HG03571 (cell line): ENCODE data around the gene EIF3L.
A peak's percentile ranks its signal among the peaks of the same experiment; 100 is the strongest.

Experiments
- ATAC-seq: cut with Tn5 transposase; IDR thresholded peaks from one replicate; pipeline ENCODE4 v1.9.1; 2021; ENCODE audit not compliant: unreplicated experiment

Gene EIF3L

GRCh38 chr22:37904572-37905533 lies 55.6 kb downstream of the EIF3L start:
- no peak for ATAC-seq

DNA sequence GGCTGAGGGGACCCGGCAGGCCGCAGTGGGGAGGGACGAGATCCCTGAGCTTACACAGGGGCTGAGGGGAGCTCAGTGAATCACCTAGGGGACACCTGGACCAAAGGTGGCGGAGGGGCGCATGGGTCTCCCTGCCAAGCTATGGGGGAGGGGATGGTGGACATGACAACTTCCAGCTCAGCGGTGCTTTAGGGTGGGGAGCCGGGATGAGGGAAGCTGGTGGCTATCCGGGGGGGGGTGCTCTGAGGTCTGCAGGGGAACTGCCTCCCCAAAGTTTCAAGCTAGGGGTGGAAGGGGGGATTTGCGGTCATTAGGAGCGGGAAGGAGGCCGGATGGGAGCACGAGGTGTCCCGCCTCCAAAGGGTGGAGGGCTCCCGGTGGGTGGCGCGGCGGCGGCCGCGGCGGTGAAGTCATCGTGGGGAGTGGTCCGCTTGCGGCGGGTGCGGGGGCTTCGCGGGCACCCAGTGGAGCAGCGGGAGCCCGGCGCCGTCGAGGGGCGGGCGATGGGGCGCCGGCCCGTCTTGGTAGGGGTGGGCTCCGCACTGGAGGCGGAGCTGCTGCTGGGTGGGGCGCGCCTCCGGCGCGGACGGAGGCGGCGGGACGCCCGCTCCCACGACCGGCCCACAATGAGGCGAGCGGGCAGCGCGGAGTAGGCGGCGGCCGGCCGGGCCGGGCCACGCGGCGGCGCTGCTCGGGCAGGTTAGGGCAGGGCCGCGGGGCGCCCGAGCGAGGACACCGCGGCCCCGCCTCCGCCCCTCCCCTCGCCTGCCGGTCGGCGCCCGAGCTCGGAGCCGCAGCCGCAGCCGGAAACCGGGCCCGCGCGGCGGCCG lies 56.5 kb downstream of the EIF3L start, which contains the start of gene MICALL1:
Gene MICALL1, plus strand, starts transcription at position 764 of the 830 bp plus-strand sequence. CDS start 126 bp downstream, outside the sequence.
- peak; percentile 70 for ATAC-seq

- ATAC-seq = no peak
Measured at GRCh38 chr22:37906364-37907008, 57.3 kb downstream of the EIF3L start.

- ATAC-seq = no peak
Measured at GRCh38 chr22:37907036-37907954, 58.1 kb downstream of the EIF3L start.

GRCh38 chr22:37909766-37910165 lies 60.5 kb downstream of the EIF3L start:
- ATAC-seq = no peak

GRCh38 chr22:37910890-37911672 lies 61.9 kb downstream of the EIF3L start:
- ATAC-seq = no peak

DNA sequence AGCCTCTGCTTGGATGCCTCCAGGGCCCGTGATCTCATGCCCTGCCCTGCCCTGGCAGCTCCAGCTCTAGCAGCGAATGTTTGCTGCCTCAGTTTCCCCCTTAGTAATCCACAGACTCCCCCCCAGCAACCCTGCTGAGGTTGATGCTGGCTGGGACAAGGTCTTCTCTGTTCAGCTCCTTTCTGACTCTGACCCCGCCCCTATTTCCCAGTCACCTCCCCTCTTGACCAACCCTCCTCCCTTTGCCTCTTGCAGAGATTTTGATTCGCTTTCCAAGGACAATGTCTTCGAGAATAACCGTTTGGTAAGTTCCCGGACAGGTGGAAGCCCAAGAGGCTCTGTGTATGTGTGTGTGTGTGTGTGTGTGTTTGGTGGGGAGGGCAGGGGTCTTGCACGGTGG lies 62.5 kb downstream of the EIF3L start:
- no peak for ATAC-seq

DNA sequence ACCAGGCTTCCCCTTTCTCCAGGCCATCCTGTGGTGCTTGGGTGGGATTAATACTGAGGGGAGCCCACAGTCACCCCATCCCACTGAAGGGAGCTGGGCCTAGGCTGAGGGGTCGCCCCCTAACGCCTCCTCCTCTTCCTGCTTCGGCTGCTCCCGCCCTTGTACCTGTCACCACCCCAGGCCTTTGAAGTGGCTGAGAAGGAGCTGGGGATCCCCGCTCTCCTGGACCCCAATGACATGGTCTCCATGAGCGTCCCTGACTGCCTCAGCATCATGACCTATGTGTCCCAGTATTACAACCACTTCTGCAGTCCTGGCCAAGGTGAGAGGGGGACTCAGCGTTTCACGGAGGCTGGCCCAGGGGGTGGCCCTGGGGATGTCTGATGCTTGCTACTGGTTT lies 63.0 kb downstream of the EIF3L start:
- no peak for ATAC-seq

- no peak for ATAC-seq
Measured at GRCh38 chr22:37913233-37913721, 64.1 kb downstream of the EIF3L start.

DNA sequence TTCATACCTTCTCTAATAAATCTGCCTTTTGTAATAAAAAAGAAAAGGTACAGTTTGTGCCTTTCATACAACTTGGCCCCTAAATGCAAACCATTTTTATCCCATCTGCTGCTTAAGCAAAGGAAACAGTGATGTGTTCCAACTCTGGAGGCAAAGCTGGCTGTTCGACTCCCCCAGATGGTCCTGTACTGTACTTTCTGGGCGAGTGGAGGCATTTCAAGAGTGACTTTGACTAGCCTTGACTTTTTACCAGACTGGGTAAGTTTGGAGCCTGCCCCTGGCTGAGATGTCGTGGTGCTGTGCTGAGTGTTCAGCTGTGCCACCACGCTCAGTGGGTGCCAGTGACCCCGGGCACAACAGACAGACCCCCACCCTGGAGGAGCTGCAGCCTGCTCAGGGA lies 67.1 kb downstream of the EIF3L start:
- ATAC-seq = no peak

GRCh38 chr22:37917874-37918548 lies 68.8 kb downstream of the EIF3L start:
- ATAC-seq = no peak

DNA sequence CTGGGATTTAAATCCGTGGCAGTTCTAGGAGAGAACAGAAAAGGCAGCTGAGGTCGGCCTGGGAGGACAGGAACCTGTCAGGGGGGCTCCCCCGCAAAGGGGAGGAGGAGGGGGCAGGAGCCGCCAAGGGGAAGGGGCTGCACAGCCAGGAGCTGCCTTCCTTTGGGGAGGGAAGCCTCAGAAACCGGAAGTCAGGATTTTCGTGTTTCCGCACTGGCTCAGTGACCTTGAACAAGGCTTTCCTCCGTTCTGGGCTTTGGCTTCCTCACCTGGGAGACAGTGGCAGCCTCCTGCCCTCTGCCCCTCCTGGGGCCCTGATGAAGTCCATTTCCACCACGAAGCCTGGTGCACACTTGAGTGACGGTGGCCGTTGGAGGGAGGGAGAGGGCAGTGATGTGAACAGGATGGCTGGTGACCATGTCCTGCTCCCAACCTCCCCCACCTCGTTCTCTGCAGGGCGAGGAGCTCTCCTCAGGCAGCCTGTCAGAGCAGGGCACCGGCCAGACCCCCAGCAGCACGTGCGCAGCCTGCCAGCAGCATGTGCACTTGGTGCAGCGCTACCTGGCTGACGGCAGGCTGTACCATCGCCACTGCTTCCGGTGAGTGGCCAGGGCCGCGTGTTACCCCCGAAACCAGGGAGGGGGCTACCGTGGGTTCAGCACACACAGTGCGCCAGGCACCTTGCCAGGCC lies 69.5 kb downstream of the EIF3L start:
- no peak for ATAC-seq

GRCh38 chr22:37920126-37920525 lies 70.9 kb downstream of the EIF3L start:
- no peak for ATAC-seq

GRCh38 chr22:37922191-37922590 lies 73.0 kb downstream of the EIF3L start:
- no peak for ATAC-seq

DNA sequence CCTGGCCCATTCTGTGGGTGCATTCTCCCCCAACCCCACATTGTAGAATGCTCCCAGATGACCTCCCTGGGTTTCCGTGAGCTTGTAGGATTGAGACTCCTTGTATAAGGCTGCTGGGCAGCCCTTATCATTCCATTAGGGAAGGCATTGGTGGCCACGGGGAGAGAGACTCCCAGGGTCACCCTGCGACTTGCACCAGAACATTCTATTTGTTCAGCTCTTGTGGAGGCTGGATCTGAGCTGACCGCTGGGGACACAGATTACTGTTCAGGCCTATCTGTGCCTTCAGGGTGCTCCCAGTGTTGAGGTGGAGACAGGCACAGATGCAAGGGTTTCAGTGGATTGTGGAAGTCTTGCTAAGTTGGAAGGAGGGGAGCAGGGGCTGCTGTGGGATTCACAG lies 74.7 kb downstream of the EIF3L start:
- no peak for ATAC-seq

- ATAC-seq = no peak
Measured at GRCh38 chr22:37924386-37925065, 75.3 kb downstream of the EIF3L start.

- no peak for ATAC-seq
Measured at GRCh38 chr22:37925330-37925729, 76.1 kb downstream of the EIF3L start.

DNA sequence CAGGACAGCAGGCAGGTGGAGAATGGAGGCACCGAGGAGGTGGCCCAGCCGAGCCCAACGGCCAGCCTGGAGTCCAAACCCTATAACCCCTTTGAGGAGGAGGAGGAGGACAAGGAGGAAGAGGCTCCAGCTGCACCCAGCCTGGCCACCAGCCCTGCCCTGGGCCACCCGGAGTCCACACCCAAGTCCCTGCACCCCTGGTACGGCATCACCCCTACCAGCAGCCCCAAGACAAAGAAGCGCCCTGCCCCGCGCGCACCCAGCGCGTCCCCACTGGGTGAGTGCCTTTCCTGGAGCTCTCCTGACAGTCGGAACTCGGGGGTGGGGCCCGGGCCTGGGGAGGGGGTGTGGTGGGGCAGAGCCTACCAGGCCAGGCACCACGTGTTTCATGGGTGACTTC lies 76.5 kb downstream of the EIF3L start:
- no peak for ATAC-seq
